Stomach (tissue), 4 donors: Measurements from ENCODE around the gene OR13C4.

Experiments
- POLR2A ChIP-seq, 4 donors: fragments of 450-650 bp; IDR thresholded peaks; one replicate each; pipeline ENCODE4 v1.6.1; 2016; ENCODE audit warnings: antibody characterized with exemption in 4 of 4, control low read depth in 2 of 4, mild to moderate bottlenecking in 1 of 4, moderate library complexity in 1 of 4
- TF ChIP-seq, protein P1 (sequence below), 7 experiments: fragments of 450-650 bp in 4 of 7; fragments of 200-600 bp in 3 of 7; sonication (generic) in 3 of 7; IDR thresholded peaks; one replicate each; pipeline ENCODE4 v1.5.1; 2016 to 2019; ENCODE audit warnings: antibody characterized with exemption in 7 of 7, control low read depth in 2 of 7, mild to moderate bottlenecking in 1 of 7

- no peak for TF ChIP-seq POLR2A (IDR thresholded peaks at IDR 0.05)
- TF ChIP-seq, protein P1, sequence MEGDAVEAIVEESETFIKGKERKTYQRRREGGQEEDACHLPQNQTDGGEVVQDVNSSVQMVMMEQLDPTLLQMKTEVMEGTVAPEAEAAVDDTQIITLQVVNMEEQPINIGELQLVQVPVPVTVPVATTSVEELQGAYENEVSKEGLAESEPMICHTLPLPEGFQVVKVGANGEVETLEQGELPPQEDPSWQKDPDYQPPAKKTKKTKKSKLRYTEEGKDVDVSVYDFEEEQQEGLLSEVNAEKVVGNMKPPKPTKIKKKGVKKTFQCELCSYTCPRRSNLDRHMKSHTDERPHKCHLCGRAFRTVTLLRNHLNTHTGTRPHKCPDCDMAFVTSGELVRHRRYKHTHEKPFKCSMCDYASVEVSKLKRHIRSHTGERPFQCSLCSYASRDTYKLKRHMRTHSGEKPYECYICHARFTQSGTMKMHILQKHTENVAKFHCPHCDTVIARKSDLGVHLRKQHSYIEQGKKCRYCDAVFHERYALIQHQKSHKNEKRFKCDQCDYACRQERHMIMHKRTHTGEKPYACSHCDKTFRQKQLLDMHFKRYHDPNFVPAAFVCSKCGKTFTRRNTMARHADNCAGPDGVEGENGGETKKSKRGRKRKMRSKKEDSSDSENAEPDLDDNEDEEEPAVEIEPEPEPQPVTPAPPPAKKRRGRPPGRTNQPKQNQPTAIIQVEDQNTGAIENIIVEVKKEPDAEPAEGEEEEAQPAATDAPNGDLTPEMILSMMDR (IDR thresholded peaks at IDR 0.05), result no peak
Measured at GRCh38 chr9:104527109-104527508, at the start of gene OR13C4.
